ENCODE measurements around the gene PNMA8C. TPM values are rescaled to one million over a fixed set of nuclear protein-coding genes. Genes with fewer than 3 reads are reported as not detected.

Gene PNMA8C
- total RNA-seq, 1 experiment from 2014 or later: not detected

GRCh38 chr19:46429999-46430398 is 1.3 kb upstream of the PNMA8C start:
- BruUV-seq (replicated peaks): no TSS peak
- intact Hi-C loops (cut with micrococcal nuclease; ENCODE audit: unreplicated experiment): no loop called here
- Histone ChIP-seq H3K4me1 (ENCODE audit: control insufficient read depth, insufficient read depth, low read length) (no peaks in the 10 kb centered on the region; the same call in 1 of the 2 replicates), H3K4me3 (ENCODE audit: low read depth in 2 of 2, low read length in 2 of 2) (no peak overlapping the region), H3K9me3 (ENCODE audit: control insufficient read depth, insufficient read depth, low read depth, low read length) (no peaks in the 10 kb centered on the region), H3K27ac (ENCODE audit: low read length) (no peak overlapping the region), H3K36me3 (ENCODE audit: control insufficient read depth, insufficient read depth, low read length) (no peaks in the 10 kb centered on the region), H3K27me3 (ENCODE audit: control insufficient read depth, insufficient read depth, low read length) (no peaks in the 10 kb centered on the region)
- no peak for ATAC-seq
- in situ Hi-C loops (cut with HindIII; ENCODE audit: low pct_unique_long_range_greater_than_20kb, low sequenced_read_pairs): no loop called here
- TF ChIP-seq SIN3A (IDR thresholded peaks at IDR 0.05; ENCODE audit: borderline replicate concordance, insufficient read depth, low read depth, low read length) (no peak), TCF7L2 (IDR thresholded peaks at IDR 0.05; ENCODE audit: low read depth, low read length) (no peak), POLR2AphosphoS5 (IDR thresholded peaks at IDR 0.05; ENCODE audit: low read depth, low read length) (no peak), REST (IDR thresholded peaks at IDR 0.05; ENCODE audit: insufficient read depth in 1 of 2, low read depth in 2 of 2, low read length in 1 of 2) (no peak), CTCF (IDR thresholded peaks at IDR 0.05) (no peak)
- ChIA-PET POLR2A (no interaction called here), CTCF (interaction anchor here (0.7 kb wide), 1 partner anchor 41 kb away, joined by 5 read pairs; the partner anchor contains the start of gene PNMA8A)
- DNase-seq (ENCODE audit: low read depth, low spot score): no peak

- POLR2A ChIA-PET: no interaction called here
Observed at GRCh38 chr19:46427518-46428045, 1.2 kb downstream of the PNMA8C start.

More at GRCh38 chr19:46427518-46428045, 1.2 kb downstream of the PNMA8C start:
- H3K36me3 ChIP-seq (ENCODE audit: control insufficient read depth, insufficient read depth, low read length): no peaks in the 10 kb centered on the region
- CTCF ChIA-PET: no interaction called here
- in situ Hi-C loops (cut with HindIII; ENCODE audit: low pct_unique_long_range_greater_than_20kb, low sequenced_read_pairs) (no loop called here), intact Hi-C loops (cut with micrococcal nuclease; ENCODE audit: unreplicated experiment) (no loop called here)
- no peak overlapping the region; a peak in 1 of 4 replicates for H3K4me3 ChIP-seq (ENCODE audit: low read depth in 2 of 2, low read length in 2 of 2)
- DNase-seq (ENCODE audit: low read depth, low spot score): no peak
- no peaks in the 10 kb centered on the region for H3K27me3 ChIP-seq (ENCODE audit: control insufficient read depth, insufficient read depth, low read length)
- H3K9me3 ChIP-seq (ENCODE audit: control insufficient read depth, insufficient read depth, low read depth, low read length): no peaks in the 10 kb centered on the region
- no peak for TF ChIP-seq REST (IDR thresholded peaks at IDR 0.05; ENCODE audit: insufficient read depth in 1 of 2, low read depth in 2 of 2, low read length in 1 of 2)
- no peak for TF ChIP-seq POLR2AphosphoS5 (IDR thresholded peaks at IDR 0.05; ENCODE audit: low read depth, low read length)
- no peak for TF ChIP-seq SIN3A (IDR thresholded peaks at IDR 0.05; ENCODE audit: borderline replicate concordance, insufficient read depth, low read depth, low read length)
- TF ChIP-seq TCF7L2 (IDR thresholded peaks at IDR 0.05; ENCODE audit: low read depth, low read length): no peak
- TF ChIP-seq CTCF (IDR thresholded peaks at IDR 0.05): no peak
- BruUV-seq (replicated peaks): no TSS peak
- no peak overlapping the region for H3K27ac ChIP-seq (ENCODE audit: low read length)
- no peak for ATAC-seq
- H3K4me1 ChIP-seq (ENCODE audit: control insufficient read depth, insufficient read depth, low read length): no peaks in the 10 kb centered on the region; the same call in 1 of the 2 replicates

All from Panc1 (cell line).